ENCODE measurements around the gene ANKRD9. TPM values are rescaled to one million over a fixed set of nuclear protein-coding genes. Genes with fewer than 3 reads are reported as not detected.

Gene ANKRD9
- total and polyA plus RNA-seq, 7 donors = 22.7 to 126 (median 74.4) TPM

DNA sequence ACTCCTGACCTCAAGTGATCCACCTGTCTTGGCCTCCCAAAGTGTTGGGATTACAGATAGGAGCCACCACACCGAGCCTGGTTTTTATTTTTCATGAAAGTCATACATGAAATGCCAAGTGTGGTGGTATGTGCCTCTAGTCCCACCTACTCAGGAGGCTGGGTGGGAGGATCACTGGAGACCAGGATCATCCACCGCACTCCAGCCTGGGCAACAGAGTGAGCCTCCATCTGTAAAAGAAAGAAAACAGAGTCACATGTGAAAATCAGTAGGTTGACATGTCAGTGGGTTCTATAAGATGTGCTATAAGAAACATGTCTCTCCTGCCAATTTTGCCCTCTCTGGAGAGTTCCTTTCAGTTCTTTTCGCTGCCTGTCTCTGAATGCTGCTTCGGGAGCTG is 28.2 kb downstream of the ANKRD9 start:
- intact Hi-C loops (cut with DNase I) = no loop called here
- DNase-seq (no peak), ATAC-seq (no peak)
- Histone ChIP-seq H3K36me3 (ENCODE audit: insufficient read depth in 1 of 2, low read depth in 1 of 2) (no peaks in the 10 kb centered on the region), H3K4me1 (peaks cover 26% of the 10 kb centered on the region), H3K27me3 (ENCODE audit: insufficient read depth in 3 of 3, low read length in 2 of 3) (no peaks in the 10 kb centered on the region), H3K4me3 (no peak overlapping the region), H3K9me3 (no peaks in the 10 kb centered on the region), H3K27ac (no peak overlapping the region)
- WGBS, 3 donors = 81 to 86% (median 82%) methylated on average over 4 of the region's 4 CpGs
- TF ChIP-seq, protein P1, sequence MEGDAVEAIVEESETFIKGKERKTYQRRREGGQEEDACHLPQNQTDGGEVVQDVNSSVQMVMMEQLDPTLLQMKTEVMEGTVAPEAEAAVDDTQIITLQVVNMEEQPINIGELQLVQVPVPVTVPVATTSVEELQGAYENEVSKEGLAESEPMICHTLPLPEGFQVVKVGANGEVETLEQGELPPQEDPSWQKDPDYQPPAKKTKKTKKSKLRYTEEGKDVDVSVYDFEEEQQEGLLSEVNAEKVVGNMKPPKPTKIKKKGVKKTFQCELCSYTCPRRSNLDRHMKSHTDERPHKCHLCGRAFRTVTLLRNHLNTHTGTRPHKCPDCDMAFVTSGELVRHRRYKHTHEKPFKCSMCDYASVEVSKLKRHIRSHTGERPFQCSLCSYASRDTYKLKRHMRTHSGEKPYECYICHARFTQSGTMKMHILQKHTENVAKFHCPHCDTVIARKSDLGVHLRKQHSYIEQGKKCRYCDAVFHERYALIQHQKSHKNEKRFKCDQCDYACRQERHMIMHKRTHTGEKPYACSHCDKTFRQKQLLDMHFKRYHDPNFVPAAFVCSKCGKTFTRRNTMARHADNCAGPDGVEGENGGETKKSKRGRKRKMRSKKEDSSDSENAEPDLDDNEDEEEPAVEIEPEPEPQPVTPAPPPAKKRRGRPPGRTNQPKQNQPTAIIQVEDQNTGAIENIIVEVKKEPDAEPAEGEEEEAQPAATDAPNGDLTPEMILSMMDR (IDR thresholded peaks at IDR 0.05) = no peak

GRCh38 chr14:102479777-102480176 is 29.8 kb downstream of the ANKRD9 start:
- Histone ChIP-seq H3K4me3 (peak overlapping the region; percentile 33), H3K9me3 (no peaks in the 10 kb centered on the region), H3K27me3 (ENCODE audit: insufficient read depth in 3 of 3, low read length in 2 of 3) (no peaks in the 10 kb centered on the region), H3K36me3 (ENCODE audit: insufficient read depth in 1 of 2, low read depth in 1 of 2) (no peaks in the 10 kb centered on the region), H3K4me1 (peaks cover 17% of the 10 kb centered on the region), H3K27ac (peak overlapping the region; percentile 14)
- intact Hi-C loops (cut with DNase I) = no loop called here
- 24 to 40% (median 25%) methylated on average over 7 of the region's 7 CpGs for WGBS, 3 donors
- DNase-seq (peak; percentile 53 to 80), ATAC-seq (peak in 3 of 4 donors; percentile 29 to 48 (median 38))
- TF ChIP-seq, protein P1 (IDR thresholded peaks at IDR 0.05) = no peak

GRCh38 chr14:102479107-102479506 is 30.5 kb downstream of the ANKRD9 start:
- 95 to 98% (median 96%) methylated on average over 2 of the region's 2 CpGs for WGBS, 3 donors
- no peaks in the 10 kb centered on the region for H3K9me3 ChIP-seq
- intact Hi-C loops (cut with DNase I) = no loop called here
- H3K4me3 ChIP-seq = no peak overlapping the region
- no peak for ATAC-seq
- peaks cover 20% of the 10 kb centered on the region for H3K4me1 ChIP-seq
- H3K27ac ChIP-seq = peak overlapping the region; percentile 14
- DNase-seq = no peak
- TF ChIP-seq, protein P1 (IDR thresholded peaks at IDR 0.05) = no peak
- no peaks in the 10 kb centered on the region for H3K36me3 ChIP-seq (ENCODE audit: insufficient read depth in 1 of 2, low read depth in 1 of 2)
- H3K27me3 ChIP-seq (ENCODE audit: insufficient read depth in 3 of 3, low read length in 2 of 3) = no peaks in the 10 kb centered on the region

DNA sequence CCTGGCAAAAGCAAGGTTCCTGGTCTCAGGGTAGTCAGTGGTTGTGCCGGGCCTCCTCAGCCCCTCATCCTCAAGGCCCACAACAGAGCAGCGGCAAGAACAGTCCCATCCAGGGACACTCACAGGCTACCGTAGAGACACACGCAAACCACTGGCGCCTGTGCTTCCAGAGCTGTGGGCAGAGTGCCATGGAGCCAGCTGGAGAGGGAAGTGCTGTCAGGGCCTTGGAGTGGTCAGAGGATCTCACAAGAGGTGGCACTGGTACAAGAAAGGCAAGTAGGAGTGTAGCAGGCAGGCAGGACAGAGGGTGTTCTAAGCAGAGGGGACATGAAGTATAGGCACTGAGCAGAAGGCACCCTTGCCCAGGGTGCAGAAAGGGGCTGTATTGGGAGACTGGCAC is 34.6 kb downstream of the ANKRD9 start:
- intact Hi-C loops (cut with DNase I) = loop anchor here (2.0 to 5.0 kb wide), 2 partner anchors 24 to 42 kb away; no protein-coding TSS in a partner anchor
- peak; percentile 85 to 95 for DNase-seq
- Histone ChIP-seq H3K36me3 (ENCODE audit: insufficient read depth in 1 of 2, low read depth in 1 of 2) (no peaks in the 10 kb centered on the region), H3K9me3 (no peaks in the 10 kb centered on the region), H3K4me3 (peak overlapping the region; percentile 26), H3K27me3 (ENCODE audit: insufficient read depth in 3 of 3, low read length in 2 of 3) (no peaks in the 10 kb centered on the region), H3K27ac (peak overlapping the region; percentile 67), H3K4me1 (peaks cover 31% of the 10 kb centered on the region)
- TF ChIP-seq, protein P1 (IDR thresholded peaks at IDR 0.05) = no peak
- WGBS, 3 donors = 20 to 35% (median 34%) methylated on average over 5 of the region's 5 CpGs
- peak; percentile 95 to 97 (median 95) for ATAC-seq

- DNase-seq (no peak), ATAC-seq (no peak)
- intact Hi-C loops (cut with DNase I) = loop anchor here in 1 of 2 donors (5.0 kb wide), 1 partner anchor 44 kb away; no protein-coding TSS in a partner anchor
- 93 to 99% (median 97%) methylated on average over 2 of the region's 2 CpGs for WGBS, 3 donors
- TF ChIP-seq, protein P1 (IDR thresholded peaks at IDR 0.05) = no peak
- Histone ChIP-seq H3K4me1 (peaks cover 20% of the 10 kb centered on the region), H3K4me3 (no peak overlapping the region), H3K36me3 (ENCODE audit: insufficient read depth in 1 of 2, low read depth in 1 of 2) (no peaks in the 10 kb centered on the region), H3K9me3 (no peaks in the 10 kb centered on the region), H3K27ac (peak overlapping the region; percentile 71), H3K27me3 (ENCODE audit: insufficient read depth in 3 of 3, low read length in 2 of 3) (no peaks in the 10 kb centered on the region)
Measured at GRCh38 chr14:102473559-102473958, 36.0 kb downstream of the ANKRD9 start.
